Measurements from ENCODE around the gene DBP.

DNA sequence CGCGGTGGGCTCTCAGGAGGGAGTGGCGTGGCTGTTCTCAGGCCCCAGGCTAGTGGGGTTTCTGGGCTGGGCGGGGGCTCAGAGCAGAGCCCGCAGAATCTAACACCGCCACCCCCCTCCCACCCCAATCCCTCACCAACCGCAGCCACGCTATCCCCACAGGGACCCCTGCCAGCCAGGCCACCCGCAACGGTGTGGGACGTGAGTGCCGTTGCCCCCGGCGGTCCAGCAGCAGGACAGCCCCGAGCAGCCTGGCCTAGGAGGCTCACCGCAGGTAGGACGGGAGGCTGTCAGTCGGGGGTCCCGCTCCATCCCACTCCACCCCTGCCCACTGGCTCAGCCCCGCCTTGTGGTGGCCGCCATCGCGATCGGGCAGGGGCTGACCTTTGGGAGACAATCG is 35.8 kb upstream of the DBP start, which contains the start of gene NTN5:
- TF ChIP-seq BCL11A (IDR thresholded peaks at IDR 0.05; ENCODE audit: low read depth, low read length) (no peak), BRCA1 (IDR thresholded peaks at IDR 0.05; ENCODE audit: low read depth, low read length) (no peak), NFIC (IDR thresholded peaks at IDR 0.05; ENCODE audit: low read depth, low read length) (no peak), RAD51 (IDR thresholded peaks at IDR 0.05) (no peak), TAF1 (IDR thresholded peaks at IDR 0.05; ENCODE audit: borderline replicate concordance, low read depth, low read length) (no peak), POLR2A (IDR thresholded peaks at IDR 0.05; ENCODE audit: low read depth, low read length) (no peak), GABPA (IDR thresholded peaks at IDR 0.05; ENCODE audit: low read depth) (no peak), POLR2AphosphoS5 (IDR thresholded peaks at IDR 0.05; ENCODE audit: low read length) (no peak), JUNB (IDR thresholded peaks at IDR 0.05) (no peak), FOS (IDR thresholded peaks at IDR 0.05; ENCODE audit: borderline replicate concordance, extremely low read depth, insufficient read length) (no peak), ATF7 (IDR thresholded peaks at IDR 0.05; ENCODE audit: low read depth) (no peak), KDM1A (IDR thresholded peaks at IDR 0.05; ENCODE audit: borderline replicate concordance) (no peak)
- TF ChIP-seq, protein P1, sequence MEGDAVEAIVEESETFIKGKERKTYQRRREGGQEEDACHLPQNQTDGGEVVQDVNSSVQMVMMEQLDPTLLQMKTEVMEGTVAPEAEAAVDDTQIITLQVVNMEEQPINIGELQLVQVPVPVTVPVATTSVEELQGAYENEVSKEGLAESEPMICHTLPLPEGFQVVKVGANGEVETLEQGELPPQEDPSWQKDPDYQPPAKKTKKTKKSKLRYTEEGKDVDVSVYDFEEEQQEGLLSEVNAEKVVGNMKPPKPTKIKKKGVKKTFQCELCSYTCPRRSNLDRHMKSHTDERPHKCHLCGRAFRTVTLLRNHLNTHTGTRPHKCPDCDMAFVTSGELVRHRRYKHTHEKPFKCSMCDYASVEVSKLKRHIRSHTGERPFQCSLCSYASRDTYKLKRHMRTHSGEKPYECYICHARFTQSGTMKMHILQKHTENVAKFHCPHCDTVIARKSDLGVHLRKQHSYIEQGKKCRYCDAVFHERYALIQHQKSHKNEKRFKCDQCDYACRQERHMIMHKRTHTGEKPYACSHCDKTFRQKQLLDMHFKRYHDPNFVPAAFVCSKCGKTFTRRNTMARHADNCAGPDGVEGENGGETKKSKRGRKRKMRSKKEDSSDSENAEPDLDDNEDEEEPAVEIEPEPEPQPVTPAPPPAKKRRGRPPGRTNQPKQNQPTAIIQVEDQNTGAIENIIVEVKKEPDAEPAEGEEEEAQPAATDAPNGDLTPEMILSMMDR (IDR thresholded peaks at IDR 0.05 in 2 of 3, conservative IDR thresholded peaks at IDR 0.05 in 1 of 3; ENCODE audit: control insufficient read depth in 2 of 3, extremely low read depth in 1 of 3, insufficient read depth in 1 of 3, low read depth in 3 of 3, low read length in 3 of 3): no peak
- TF ChIP-seq, protein P2, sequence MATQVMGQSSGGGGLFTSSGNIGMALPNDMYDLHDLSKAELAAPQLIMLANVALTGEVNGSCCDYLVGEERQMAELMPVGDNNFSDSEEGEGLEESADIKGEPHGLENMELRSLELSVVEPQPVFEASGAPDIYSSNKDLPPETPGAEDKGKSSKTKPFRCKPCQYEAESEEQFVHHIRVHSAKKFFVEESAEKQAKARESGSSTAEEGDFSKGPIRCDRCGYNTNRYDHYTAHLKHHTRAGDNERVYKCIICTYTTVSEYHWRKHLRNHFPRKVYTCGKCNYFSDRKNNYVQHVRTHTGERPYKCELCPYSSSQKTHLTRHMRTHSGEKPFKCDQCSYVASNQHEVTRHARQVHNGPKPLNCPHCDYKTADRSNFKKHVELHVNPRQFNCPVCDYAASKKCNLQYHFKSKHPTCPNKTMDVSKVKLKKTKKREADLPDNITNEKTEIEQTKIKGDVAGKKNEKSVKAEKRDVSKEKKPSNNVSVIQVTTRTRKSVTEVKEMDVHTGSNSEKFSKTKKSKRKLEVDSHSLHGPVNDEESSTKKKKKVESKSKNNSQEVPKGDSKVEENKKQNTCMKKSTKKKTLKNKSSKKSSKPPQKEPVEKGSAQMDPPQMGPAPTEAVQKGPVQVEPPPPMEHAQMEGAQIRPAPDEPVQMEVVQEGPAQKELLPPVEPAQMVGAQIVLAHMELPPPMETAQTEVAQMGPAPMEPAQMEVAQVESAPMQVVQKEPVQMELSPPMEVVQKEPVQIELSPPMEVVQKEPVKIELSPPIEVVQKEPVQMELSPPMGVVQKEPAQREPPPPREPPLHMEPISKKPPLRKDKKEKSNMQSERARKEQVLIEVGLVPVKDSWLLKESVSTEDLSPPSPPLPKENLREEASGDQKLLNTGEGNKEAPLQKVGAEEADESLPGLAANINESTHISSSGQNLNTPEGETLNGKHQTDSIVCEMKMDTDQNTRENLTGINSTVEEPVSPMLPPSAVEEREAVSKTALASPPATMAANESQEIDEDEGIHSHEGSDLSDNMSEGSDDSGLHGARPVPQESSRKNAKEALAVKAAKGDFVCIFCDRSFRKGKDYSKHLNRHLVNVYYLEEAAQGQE (IDR thresholded peaks at IDR 0.05; ENCODE audit: low read depth, low read length): no peak
